ENCODE measurements around the gene PAQR4. TPM values are rescaled to one million over a fixed set of nuclear protein-coding genes. Genes with fewer than 3 reads are reported as not detected.

Gene PAQR4
- total RNA-seq, 4 donors from 2014 or later, result 2.9 to 18.8 (median 8.0) TPM

- Histone ChIP-seq H3K9me3 (no peaks in the 10 kb centered on the region), H3K27ac (no peak overlapping the region), H3K4me1 (peaks cover 9 to 44% (median 9%) of the 10 kb centered on the region in 3 donors), H3K27me3 (peaks cover 0 to 80% (median 24%) of the 10 kb centered on the region in 4 donors), H3K4me3 (no peak overlapping the region), H3K36me3 (no peaks in the 10 kb centered on the region)
- 79 to 87% methylated on average over 7 to 10 of the region's 13 CpGs for WGBS, 2 donors
- no peak for TF ChIP-seq POLR2A (IDR thresholded peaks at IDR 0.05)
- TF ChIP-seq CTCF (IDR thresholded peaks at IDR 0.05), result no peak
- DNase-seq, result no peak
- intact Hi-C loops (cut with DNase I), result no loop called here
Measured at GRCh38 chr16:3015865-3016521, 46.8 kb downstream of the PAQR4 start.

DNA sequence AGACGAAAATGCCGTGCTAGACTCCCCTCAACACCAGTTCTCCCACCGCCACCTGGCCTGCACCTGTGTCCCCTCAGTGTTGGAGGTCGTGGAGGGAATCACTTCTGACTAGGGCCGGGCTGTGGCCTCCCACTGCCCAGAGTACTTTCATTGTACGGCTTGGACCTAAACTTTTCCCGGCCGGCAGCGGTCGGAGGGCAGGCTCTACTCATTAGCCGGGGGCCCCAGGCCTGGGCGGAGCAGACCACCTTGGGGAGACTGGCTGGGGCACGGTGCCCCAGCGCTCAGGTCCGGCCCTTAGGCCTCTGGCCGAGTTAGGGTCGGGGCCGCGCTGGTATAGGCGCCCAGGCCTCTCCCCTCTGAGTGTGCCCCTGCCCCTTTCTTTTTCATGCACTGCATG is 48.2 kb downstream of the PAQR4 start:
- 44 to 71% methylated on average over 2 to 12 of the region's 20 CpGs for WGBS, 2 donors
- TF ChIP-seq POLR2A (IDR thresholded peaks at IDR 0.05), result no peak
- TF ChIP-seq CTCF (IDR thresholded peaks at IDR 0.05), result no peak
- intact Hi-C loops (cut with DNase I), result no loop called here
- Histone ChIP-seq H3K4me3 (no peak overlapping the region), H3K36me3 (no peaks in the 10 kb centered on the region), H3K27ac (no peak overlapping the region), H3K9me3 (no peaks in the 10 kb centered on the region), H3K27me3 (peaks cover 0 to 67% (median 15%) of the 10 kb centered on the region in 4 donors), H3K4me1 (peaks cover 22 to 55% (median 23%) of the 10 kb centered on the region in 3 donors)
- no peak for DNase-seq

DNA sequence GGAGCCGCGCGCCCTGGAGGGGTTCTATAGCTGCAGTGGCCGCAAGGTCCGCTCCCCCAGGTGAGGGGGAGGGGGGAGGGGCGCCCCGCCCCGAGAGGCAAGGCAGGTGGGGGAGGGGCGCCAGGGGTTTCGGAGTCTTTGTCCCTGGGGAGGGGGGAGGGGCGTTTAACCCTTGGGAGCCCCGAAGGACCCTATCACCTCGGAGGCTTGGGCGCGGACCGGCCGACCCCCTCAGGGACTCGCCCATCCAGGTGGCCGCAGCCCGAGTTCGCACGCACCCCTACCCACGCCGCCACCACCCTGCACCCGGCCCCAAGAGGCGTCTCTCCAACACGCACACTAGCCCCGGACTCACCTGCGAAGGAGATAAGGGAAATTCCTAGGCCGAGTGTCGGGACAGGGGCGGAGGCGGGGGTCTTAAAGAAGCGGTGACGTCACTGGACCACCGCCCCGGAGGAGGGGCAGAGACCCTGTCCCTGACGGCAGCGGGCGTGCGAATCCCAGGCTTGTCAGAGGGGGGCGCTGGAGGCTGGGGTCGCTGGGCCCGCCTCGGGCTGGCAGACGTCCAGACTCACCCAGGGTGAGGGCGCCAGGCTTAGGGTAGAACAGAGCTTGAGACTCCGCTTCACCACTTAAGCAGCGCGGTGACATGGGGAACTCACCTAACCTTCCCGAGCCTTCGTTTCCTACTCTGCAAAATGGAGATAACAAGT is 48.8 kb downstream of the PAQR4 start, which contains the start of gene CLDN6:
Gene CLDN6 (minus strand): TSS at position 390 of the 713 bp plus-strand sequence. CDS start 2,162 bp downstream, outside the sequence.
- TF ChIP-seq CTCF (IDR thresholded peaks at IDR 0.05) (peak in 2 of 6 experiments; percentile 3 to 12), POLR2A (IDR thresholded peaks at IDR 0.05) (no peak)
- H3K4me1 ChIP-seq, result peaks cover 29 to 55% (median 29%) of the 10 kb centered on the region in 3 donors
- 10% methylated on average over 25 of the region's 52 CpGs; no CpG with 5 or more reads in 1 of the 2 donors for WGBS, 2 donors
- DNase-seq, result no peak
- no peaks in the 10 kb centered on the region for H3K36me3 ChIP-seq
- H3K9me3 ChIP-seq, result no peaks in the 10 kb centered on the region
- intact Hi-C loops (cut with DNase I), result no loop called here
- H3K4me3 ChIP-seq, result no peak within 1 kb of the TSS
- no peak within 1 kb of the TSS for H3K27ac ChIP-seq
- peaks cover 0 to 61% (median 10%) of the 10 kb centered on the region in 4 donors for H3K27me3 ChIP-seq

GRCh38 chr16:3019594-3020246 is 50.6 kb downstream of the PAQR4 start:
- no peak for DNase-seq
- peaks cover 40 to 66% (median 42%) of the 10 kb centered on the region in 3 donors for H3K4me1 ChIP-seq
- H3K9me3 ChIP-seq, result no peaks in the 10 kb centered on the region
- WGBS, 2 donors, result 26 to 52% methylated on average over 24 to 31 of the region's 40 CpGs
- H3K27me3 ChIP-seq, result peaks cover 0 to 43% (median 4%) of the 10 kb centered on the region in 4 donors
- H3K4me3 ChIP-seq, result peak overlapping the region; percentile 46 to 79 (median 63)
- TF ChIP-seq POLR2A (IDR thresholded peaks at IDR 0.05), result no peak
- TF ChIP-seq CTCF (IDR thresholded peaks at IDR 0.05), result no peak
- peak overlapping the region; percentile 27 to 96 (median 94) for H3K27ac ChIP-seq
- intact Hi-C loops (cut with DNase I), result no loop called here
- no peaks in the 10 kb centered on the region for H3K36me3 ChIP-seq

Data from esophagus squamous epithelium (tissue), 5 donors.